HG03520 (cell line): ENCODE results near the gene OCA2.
"Not testable (repeated sequence)": the region's sequence is repeated elsewhere in the genome, so short reads cannot be mapped to it uniquely, and the experiment has no call there.

Experiments
- ATAC-seq: cut with Tn5 transposase; IDR thresholded peaks from one replicate; pipeline ENCODE4 v1.9.1; 2021; ENCODE audit warnings: mild to moderate bottlenecking, moderate library complexity; ENCODE audit not compliant: unreplicated experiment

OCA2 gene

GRCh38 chr15:28121577-28121976 lies 22.5 kb upstream of the OCA2 start:
- ATAC-seq: not testable (repeated sequence)

- no peak for ATAC-seq
These were observed 21.2 kb upstream of the OCA2 start for GRCh38 chr15:28120359-28120640.

- ATAC-seq: no peak
These were observed 19.4 kb upstream of the OCA2 start for GRCh38 chr15:28118531-28118930.

GRCh38 chr15:28118083-28118482 lies 19.0 kb upstream of the OCA2 start:
- ATAC-seq: no peak

- no peak for ATAC-seq
These were observed 18.4 kb upstream of the OCA2 start for GRCh38 chr15:28117432-28117990.

GRCh38 chr15:28116521-28117431 lies 17.7 kb upstream of the OCA2 start:
- ATAC-seq: no peak

- ATAC-seq: no peak
These were observed 16.8 kb upstream of the OCA2 start for GRCh38 chr15:28115871-28116270.

GRCh38 chr15:28114721-28115622 lies 15.9 kb upstream of the OCA2 start:
- ATAC-seq: no peak

GRCh38 chr15:28114114-28114455 lies 15.0 kb upstream of the OCA2 start:
- no peak for ATAC-seq

GRCh38 chr15:28113394-28114113 lies 14.4 kb upstream of the OCA2 start:
- ATAC-seq: no peak

- ATAC-seq: no peak
These were observed 13.8 kb upstream of the OCA2 start for GRCh38 chr15:28112962-28113361.

- ATAC-seq: no peak
These were observed 13.1 kb upstream of the OCA2 start for GRCh38 chr15:28112101-28112760.

GRCh38 chr15:28111543-28111942 lies 12.4 kb upstream of the OCA2 start:
- no peak for ATAC-seq

- ATAC-seq: no peak
These were observed 11.4 kb upstream of the OCA2 start for GRCh38 chr15:28110481-28110881.

- ATAC-seq: no peak
These were observed 10.7 kb upstream of the OCA2 start for GRCh38 chr15:28109626-28110455.

- no peak for ATAC-seq
These were observed 8.8 kb upstream of the OCA2 start for GRCh38 chr15:28107904-28108275.

GRCh38 chr15:28107111-28107903 lies 8.2 kb upstream of the OCA2 start:
- no peak for ATAC-seq

- no peak for ATAC-seq
These were observed 7.4 kb upstream of the OCA2 start for GRCh38 chr15:28106294-28107110.
